Measurements from ENCODE around the gene PRG3.
A peak's percentile ranks its signal among the peaks of the same experiment; 100 is the strongest.
"Not testable (repeated sequence)": the region's sequence is repeated elsewhere in the genome, so short reads cannot be mapped to it uniquely, and the experiment has no call there.

The PRG3 gene

GRCh38 chr11:57390535-57390934, 9.6 kb upstream of the PRG3 start, which contains the start of gene PRG2:
PRG2 (minus strand) TSS chr11:57390650; CDS start chr11:57389944, 706 bp downstream.
- no peak for DNase-seq (ENCODE audit: low read depth, low spot score)

GRCh38 chr11:57387289-57388030, 6.5 kb upstream of the PRG3 start:
- DNase-seq (ENCODE audit: low read depth, low spot score), result no peak

DNA sequence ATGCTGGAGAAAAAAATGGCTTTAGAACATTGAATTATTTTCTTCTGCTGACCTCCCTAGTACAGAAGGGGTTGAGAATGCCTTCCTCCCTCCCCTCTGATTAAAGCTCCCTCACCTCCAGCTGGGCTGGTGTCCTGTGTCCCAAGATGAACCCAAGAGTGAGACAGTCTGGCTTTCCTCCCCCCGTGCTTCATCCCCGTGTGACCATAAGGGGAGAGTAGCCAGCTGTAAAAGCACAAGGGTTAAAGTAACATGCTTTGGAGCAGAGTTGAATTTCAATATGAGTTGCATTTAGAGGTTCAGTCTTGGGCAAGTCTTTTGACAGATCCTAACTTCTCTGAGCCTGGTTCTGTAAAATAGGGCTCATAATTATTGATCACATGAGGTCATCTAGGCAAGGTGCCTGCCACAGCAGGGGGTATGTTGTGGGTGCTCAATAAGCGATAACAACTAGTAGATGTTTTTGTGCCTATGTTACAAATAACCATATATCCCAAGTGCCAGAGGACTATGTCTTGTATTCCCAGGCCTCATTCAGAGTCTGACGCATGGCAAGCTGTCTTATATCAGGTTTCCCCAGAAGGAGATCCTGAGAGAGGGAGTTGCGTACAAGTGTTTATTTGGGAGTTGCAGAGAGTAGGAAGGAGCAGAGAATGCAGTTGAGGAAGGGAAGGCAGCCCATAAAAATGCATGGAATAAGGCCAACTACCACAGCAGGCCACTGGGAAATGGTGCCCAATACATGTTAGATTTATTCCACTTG, 5.4 kb upstream of the PRG3 start:
- DNase-seq (ENCODE audit: low read depth, low spot score), result no peak

DNA sequence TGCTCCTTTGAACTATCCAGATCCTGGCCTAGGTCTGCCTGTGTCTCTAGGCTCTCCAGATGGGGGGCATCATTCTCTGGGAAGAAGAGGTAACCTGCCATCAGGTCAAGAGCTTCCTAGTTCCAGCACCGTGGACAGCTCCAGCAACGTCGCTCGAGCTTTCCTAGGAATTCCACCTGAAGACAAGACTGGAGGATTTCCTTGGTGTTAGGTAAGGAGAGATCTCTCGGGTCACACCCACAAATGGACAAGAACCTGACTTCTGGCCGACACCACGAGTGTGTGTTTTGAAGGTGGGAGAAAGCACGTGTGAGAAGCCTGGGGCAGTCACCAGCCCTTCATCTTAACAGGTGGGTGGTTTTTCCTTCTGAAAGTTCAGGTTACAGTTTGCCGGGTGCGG, 1.2 kb downstream of the PRG3 start:
- peak; percentile 56 for DNase-seq (ENCODE audit: low read depth, low spot score)

GRCh38 chr11:57378186-57378585, 2.8 kb downstream of the PRG3 start:
- no peak for DNase-seq (ENCODE audit: low read depth, low spot score)

DNA sequence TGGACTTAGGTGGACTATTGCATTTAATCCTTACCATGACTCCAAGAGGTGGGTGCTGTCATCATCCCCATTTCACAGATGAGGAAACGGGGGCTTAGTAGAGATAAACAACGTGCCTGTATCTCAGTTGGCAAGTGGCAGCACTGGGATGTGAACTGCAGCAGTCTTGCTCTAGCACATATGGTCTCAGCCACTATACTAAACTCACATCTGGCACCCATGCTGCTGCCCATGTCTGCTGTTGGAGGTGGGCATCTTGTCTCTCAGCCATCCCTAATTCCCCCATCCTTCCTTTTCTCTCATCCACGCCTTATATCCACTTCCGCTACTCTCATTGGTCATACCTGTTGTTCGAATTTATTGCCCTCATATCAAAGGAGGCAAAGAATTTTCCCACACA, 3.8 kb downstream of the PRG3 start:
- DNase-seq (ENCODE audit: low read depth, low spot score), result no peak

- DNase-seq (ENCODE audit: low read depth, low spot score), result no peak
Observed at GRCh38 chr11:57376095-57377090, 4.6 kb downstream of the PRG3 start.

DNA sequence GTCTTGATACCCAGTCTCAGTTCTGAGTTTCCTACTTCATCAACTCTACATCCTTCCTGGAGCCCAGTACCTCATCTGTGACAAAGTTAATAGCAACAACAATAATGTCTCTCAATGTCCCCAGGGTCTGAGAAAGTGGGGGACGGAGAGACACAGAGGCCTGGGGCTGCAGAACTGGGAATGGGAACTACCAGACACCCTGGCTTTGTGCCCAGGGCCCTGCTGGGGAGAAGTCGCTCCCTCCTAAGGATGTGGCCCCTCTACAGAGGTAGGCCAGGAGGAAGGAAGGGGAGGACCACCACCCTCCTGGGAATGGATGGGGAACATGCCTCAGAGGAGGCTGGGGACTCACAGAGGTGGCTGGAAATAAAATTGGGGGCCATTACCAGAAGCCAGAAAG, 5.5 kb downstream of the PRG3 start:
- no peak for DNase-seq (ENCODE audit: low read depth, low spot score)

DNA sequence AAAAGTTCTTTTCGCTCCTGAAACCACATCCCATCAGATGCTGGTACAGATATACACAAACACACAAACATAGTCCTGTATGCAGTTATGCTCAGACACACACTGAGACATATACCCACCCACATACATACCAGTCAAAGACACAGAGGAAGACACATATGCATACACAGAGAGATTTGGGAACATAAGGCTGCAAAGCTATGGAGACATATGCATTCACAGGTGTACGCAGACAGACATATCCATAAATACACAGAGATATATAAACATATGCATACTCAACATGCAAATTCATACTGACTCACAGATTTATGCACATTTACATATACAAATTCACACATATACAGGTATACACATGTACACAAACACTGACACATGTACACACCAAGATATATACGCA, 6.0 kb downstream of the PRG3 start:
- no peak for DNase-seq (ENCODE audit: low read depth, low spot score)

GRCh38 chr11:57373146-57373545, 7.8 kb downstream of the PRG3 start:
- no peak for DNase-seq (ENCODE audit: low read depth, low spot score)

- no peak for DNase-seq (ENCODE audit: low read depth, low spot score)
Observed at GRCh38 chr11:57370941-57371340, 10.0 kb downstream of the PRG3 start.

DNA sequence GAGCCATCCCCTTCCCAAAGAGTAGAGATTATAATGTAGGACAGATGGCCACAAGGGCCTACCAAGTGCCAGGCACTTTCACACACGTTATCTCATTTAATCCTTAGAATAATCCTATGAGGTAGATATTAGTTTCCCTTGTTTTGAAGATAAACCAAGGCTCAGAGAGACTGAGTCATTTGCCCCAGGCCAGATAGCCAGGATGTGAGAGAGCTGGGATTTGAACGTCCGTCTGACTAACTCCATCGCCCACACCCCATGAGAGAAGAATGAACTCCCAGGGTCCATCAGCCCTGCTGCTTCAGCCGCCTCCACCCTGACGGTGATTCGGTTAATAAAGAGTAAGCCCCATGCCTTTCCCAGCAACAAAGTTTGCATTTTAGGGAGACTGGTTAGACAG, 10.7 kb downstream of the PRG3 start:
- no peak for DNase-seq (ENCODE audit: low read depth, low spot score)

DNA sequence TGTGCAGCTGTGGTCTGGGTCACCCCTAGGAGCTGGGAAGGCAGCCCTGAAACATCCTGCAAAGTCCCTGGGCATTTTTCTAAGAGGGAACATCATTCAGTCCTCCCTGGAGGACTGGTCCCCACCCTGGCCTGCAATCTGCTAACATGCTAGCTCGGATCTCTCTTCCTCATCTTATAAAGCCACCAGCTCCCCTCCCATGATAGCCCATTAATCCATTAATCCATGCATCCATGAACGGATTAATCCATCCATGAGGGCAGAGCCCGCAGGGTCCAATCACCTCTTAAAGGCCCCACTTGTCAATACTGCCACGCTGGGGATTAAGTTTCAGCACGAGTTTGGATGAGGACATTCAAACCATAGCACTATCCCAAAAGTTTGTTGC, 12.1 kb downstream of the PRG3 start:
- DNase-seq (ENCODE audit: low read depth, low spot score), result no peak

- no peak for DNase-seq (ENCODE audit: low read depth, low spot score)
Observed at GRCh38 chr11:57368106-57368844, 12.7 kb downstream of the PRG3 start.

GRCh38 chr11:57364851-57365660, 15.9 kb downstream of the PRG3 start:
- DNase-seq (ENCODE audit: low read depth, low spot score), result no peak

DNA sequence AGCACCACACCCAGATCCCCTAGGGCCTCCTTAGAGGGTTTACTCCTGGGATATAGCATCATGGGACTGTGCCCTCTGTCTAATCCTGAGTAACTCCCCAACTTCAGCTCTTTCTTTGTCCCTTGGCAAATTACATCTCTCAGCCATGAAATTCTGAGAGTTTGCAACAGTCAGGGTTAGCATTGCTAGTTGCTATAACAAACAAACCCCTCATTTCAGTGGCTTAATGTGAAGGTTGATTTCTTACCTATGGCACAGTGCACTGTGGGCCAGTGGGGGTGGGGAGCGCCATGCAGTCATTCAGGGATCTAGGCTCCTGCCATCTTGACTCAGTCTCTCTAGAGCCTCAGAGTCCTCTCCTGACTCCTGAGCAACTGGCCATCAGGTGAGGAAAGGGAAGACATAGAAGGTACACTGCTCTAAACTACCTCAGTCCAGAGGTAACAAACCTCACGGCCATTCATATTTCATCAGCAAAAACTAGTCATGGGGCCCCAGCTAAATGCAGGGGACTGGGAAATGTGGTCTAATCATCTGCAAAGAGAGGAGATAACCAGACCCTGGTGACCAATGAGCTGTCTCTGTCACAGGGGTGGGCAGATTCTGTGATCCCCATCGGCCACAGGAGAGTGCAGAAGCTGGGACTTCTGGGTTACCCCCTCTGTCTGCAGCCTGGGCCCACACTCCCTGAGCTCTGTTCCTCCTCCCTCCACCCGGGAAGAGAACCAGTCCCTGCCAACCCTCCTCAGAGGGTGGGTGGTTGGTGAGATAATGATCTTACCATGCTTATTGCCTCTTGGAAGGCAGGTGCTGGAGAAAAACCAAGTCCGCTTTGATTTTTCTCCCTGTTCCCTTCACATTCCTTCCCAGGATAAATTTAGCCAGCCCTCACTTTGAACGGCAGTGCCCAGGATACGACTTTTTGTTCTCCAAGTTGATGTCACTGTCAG, 17.5 kb downstream of the PRG3 start:
- no peak for DNase-seq (ENCODE audit: low read depth, low spot score)

- no peak for DNase-seq (ENCODE audit: low read depth, low spot score)
Observed at GRCh38 chr11:57361926-57362325, 19.0 kb downstream of the PRG3 start.

DNA sequence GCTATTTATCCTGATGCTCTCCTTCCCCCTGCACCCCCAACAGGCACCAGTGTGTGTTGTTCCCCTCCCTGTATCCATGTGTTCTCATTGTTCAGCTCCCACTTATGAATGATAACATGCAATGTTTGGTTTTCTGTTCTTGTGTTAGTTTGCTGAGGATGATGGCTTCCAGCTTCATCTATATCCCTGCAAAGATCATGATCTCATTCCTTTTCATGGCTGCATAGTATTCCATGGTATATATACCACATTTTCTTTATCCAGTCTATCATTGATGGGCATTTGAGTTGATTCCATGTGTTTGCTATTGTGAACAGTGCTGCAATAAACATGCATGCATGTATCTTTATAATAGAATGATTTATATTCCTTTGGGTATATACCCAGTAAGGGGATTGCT, 19.5 kb downstream of the PRG3 start:
- not testable (repeated sequence) for DNase-seq (ENCODE audit: low read depth, low spot score)

GRCh38 chr11:57360991-57361390, 20.0 kb downstream of the PRG3 start:
- no peak for DNase-seq (ENCODE audit: low read depth, low spot score)

All from astrocyte of the hippocampus (primary cell).